GM23338 (cell line): ENCODE data around the gene ADGRL3. TPM values are rescaled to one million over a fixed set of nuclear protein-coding genes. Genes with fewer than 3 reads are reported as not detected.

Experiments
- ATAC-seq: fragments of 200-7000 bp; cut with Tn5 transposase; 3 replicates; pipeline ENCODE4 v1.9.1; 2020
- DNase-seq: peaks from one replicate; pipeline ENCODE4 v3.0.0-alpha.2; 2015; ENCODE audit warnings: low spot score
- H2AFZ ChIP-seq: fragments of 200-600 bp; sonication (generic); 2 replicates; pipeline ENCODE4 v1.8.0; 2016; ENCODE audit warnings: antibody characterized with exemption, mild to moderate bottlenecking, moderate library complexity
- H3F3A ChIP-seq: fragments of 200-600 bp; sonication (generic); replicated peaks from 2 replicates; pipeline ENCODE4 v1.8.0; 2017; ENCODE audit warnings: antibody characterized with exemption, mixed run types, low read depth
- H3K27ac ChIP-seq: fragments of 200-600 bp; sonication (generic); 2 replicates; pipeline ENCODE4 v1.6.1; 2016; ENCODE audit warnings: low read depth
- H3K27me3 ChIP-seq: fragments of 200-600 bp; sonication (generic); 2 replicates; pipeline ENCODE4 v1.8.0; 2016; ENCODE audit warnings: mild to moderate bottlenecking, mixed run types, moderate library complexity; ENCODE audit not compliant: insufficient read depth
- H3K36me3 ChIP-seq: fragments of 200-600 bp; sonication (generic); 2 replicates; pipeline ENCODE4 v1.8.0; 2016; ENCODE audit warnings: mild to moderate bottlenecking; ENCODE audit not compliant: insufficient read depth
- H3K4me1 ChIP-seq: fragments of 200-600 bp; sonication (generic); 2 replicates; pipeline ENCODE4 v1.8.0; 2016; ENCODE audit warnings: mild to moderate bottlenecking, moderate library complexity; ENCODE audit not compliant: insufficient read depth
- H3K4me2 ChIP-seq: fragments of 200-600 bp; sonication (generic); 2 replicates; pipeline ENCODE4 v1.7.1; 2017; ENCODE audit warnings: mixed run types
- H3K4me3 ChIP-seq: fragments of 200-600 bp; sonication (generic); 2 replicates; pipeline ENCODE4 v1.6.1; 2016; ENCODE audit warnings: mixed run types
- H3K79me2 ChIP-seq: fragments of 200-600 bp; sonication (generic); replicated peaks from 2 replicates; pipeline ENCODE4 v1.8.0; 2017; ENCODE audit warnings: mild to moderate bottlenecking; ENCODE audit not compliant: insufficient read depth
- H3K9me2 ChIP-seq: fragments of 200-600 bp; sonication (generic); 2 replicates; pipeline ENCODE4 v1.8.0; 2017; ENCODE audit not compliant: insufficient read depth
- H4K20me1 ChIP-seq: fragments of 200-600 bp; sonication (generic); replicated peaks from 2 replicates; pipeline ENCODE4 v1.8.0; 2017; ENCODE audit warnings: mild to moderate bottlenecking; ENCODE audit not compliant: insufficient read depth
- H3K27ac Mint-ChIP-seq: 2 replicates; pipeline ENCODE4 v1.8.0; 2020; ENCODE audit warnings: inconsistent platforms, mild to moderate bottlenecking, moderate library complexity, mixed read lengths
- H3K27me3 Mint-ChIP-seq: 3 replicates; pipeline ENCODE4 v1.8.0; 2022; ENCODE audit warnings: low read depth, mild to moderate bottlenecking, moderate library complexity, mixed read lengths, inconsistent platforms; ENCODE audit not compliant: insufficient read depth, poor library complexity
- H3K36me3 Mint-ChIP-seq: 3 replicates; pipeline ENCODE4 v1.8.0; 2021; ENCODE audit warnings: low read depth, mild to moderate bottlenecking, inconsistent platforms, moderate library complexity, mixed read lengths
- H3K4me1 Mint-ChIP-seq: 3 replicates; pipeline ENCODE4 v1.8.0; 2020; ENCODE audit warnings: mild to moderate bottlenecking, inconsistent platforms, mixed read lengths
- H3K4me3 Mint-ChIP-seq: 3 replicates; pipeline ENCODE4 v1.8.0; 2021; ENCODE audit warnings: moderate library complexity, mild to moderate bottlenecking, inconsistent platforms, mixed read lengths
- H3K9me3 Mint-ChIP-seq: 3 replicates; pipeline ENCODE4 v1.8.0; 2020; ENCODE audit warnings: moderate library complexity, mild to moderate bottlenecking, inconsistent platforms, mixed read lengths
- CTCF ChIP-seq, 2 experiments: fragments of 200-600 bp in 1 of 2; sonication (generic) in 1 of 2; conservative IDR thresholded peaks; 2 replicates each; pipeline versions ENCODE4 v1.5.1 to v1.6.1; 2016 to 2017; ENCODE audit warnings: antibody characterized with exemption in 2 of 2, low read depth in 2 of 2, mild to moderate bottlenecking in 2 of 2, moderate library complexity in 1 of 2
- EZH2 ChIP-seq: fragments of 200-600 bp; sonication (generic); IDR thresholded peaks from one replicate; pipeline ENCODE4 v1.8.0; 2017; ENCODE audit warnings: antibody characterized with exemption, mild to moderate bottlenecking, low read depth; ENCODE audit not compliant: unreplicated experiment
- EZH2phosphoT487 ChIP-seq: fragments of 200-600 bp; sonication (generic); IDR thresholded peaks from one replicate; pipeline ENCODE4 v1.8.1; 2018; ENCODE audit warnings: antibody characterized with exemption; ENCODE audit not compliant: unreplicated experiment
- JUNB ChIP-seq: IDR thresholded peaks from one replicate; pipeline ENCODE4 v1.6.1; 2016; ENCODE audit warnings: antibody characterized with exemption; ENCODE audit not compliant: unreplicated experiment
- NANOG ChIP-seq: IDR thresholded peaks from 2 replicates; pipeline ENCODE4 v1.6.1; 2016; ENCODE audit warnings: antibody characterized with exemption, borderline replicate concordance
- POLR2AphosphoS5 ChIP-seq: IDR thresholded peaks from 2 replicates; pipeline ENCODE4 v1.6.1; 2016; ENCODE audit warnings: antibody characterized with exemption, low read depth
- REST ChIP-seq: IDR thresholded peaks from one replicate; pipeline ENCODE4 v1.6.1; 2018; ENCODE audit warnings: antibody characterized with exemption; ENCODE audit not compliant: unreplicated experiment
- STAT1 ChIP-seq: IDR thresholded peaks from one replicate; pipeline ENCODE4 v1.6.1; 2016; ENCODE audit warnings: antibody characterized with exemption; ENCODE audit not compliant: unreplicated experiment
- ZNF114 ChIP-seq: fragments of 250-450 bp; sonication (Bioruptor Pico); IDR thresholded peaks from 2 replicates; pipeline ENCODE4 v1.5.0; 2020; ENCODE audit warnings: mild to moderate bottlenecking, moderate library complexity
- ZNF331 ChIP-seq: fragments of 250-450 bp; sonication (Bioruptor Pico); IDR thresholded peaks from 2 replicates; pipeline ENCODE4 v1.5.0; 2020; ENCODE audit warnings: low read depth, mild to moderate bottlenecking, moderate library complexity
- ZNF462 ChIP-seq: fragments of 250-450 bp; sonication (Bioruptor Pico); IDR thresholded peaks from 2 replicates; pipeline ENCODE4 v1.5.0; 2020; ENCODE audit warnings: mild to moderate bottlenecking, moderate library complexity
- polyA plus RNA-seq: library from polyadenylated mRNA; unstranded; fragments of >200 nt; fragmentation: Nextera tagmentation; extraction: Ambion mirVana; gene quantifications from 2 replicates; pipeline ENCODE4 v1.2.1, GENCODE V29; 2016
- total RNA-seq: library from RNA; depleted of rRNA; stranded (reverse); fragments of >200 nt; shearing (Covaris generic); gene quantifications from 2 replicates; pipeline ENCODE4 v1.2.3, GENCODE V29; 2014

The ADGRL3 gene
- total and polyA plus RNA-seq, 2 experiments from 2014 or later = 9.7 to 16.5 TPM

- H3K27ac ChIP-seq = no peak overlapping the region
- H3K4me1 Mint-ChIP-seq = no peaks in the 10 kb centered on the region
- H3K4me1 ChIP-seq = no peaks in the 10 kb centered on the region
- no peaks in the 10 kb centered on the region for H3K27me3 Mint-ChIP-seq
- H3K4me3 Mint-ChIP-seq = no peak overlapping the region
- no peaks in the 10 kb centered on the region for H3K27me3 ChIP-seq
- H3K79me2 ChIP-seq = no peaks in the 10 kb centered on the region
- no peaks in the 10 kb centered on the region for H3K9me2 ChIP-seq
- no peaks in the 10 kb centered on the region for H3F3A ChIP-seq
- H3K4me2 ChIP-seq = no peak overlapping the region
- TF ChIP-seq REST = no peak
- no peak for TF ChIP-seq ZNF462 (CRISPR knock-in tag)
- no peak for TF ChIP-seq STAT1
- no peak for TF ChIP-seq ZNF331
- TF ChIP-seq NANOG = no peak
- no peak for TF ChIP-seq JUNB
- TF ChIP-seq POLR2AphosphoS5 = no peak
- TF ChIP-seq EZH2phosphoT487 = no peak
- no peak for TF ChIP-seq ZNF114
- no peak for TF ChIP-seq CTCF (conservative IDR thresholded peaks at IDR 0.05; ENCODE audit: low read depth in 2 of 2)
- TF ChIP-seq EZH2 = no peak
- H4K20me1 ChIP-seq = no peaks in the 10 kb centered on the region
- DNase-seq (no peak), ATAC-seq (no peak)
- H3K36me3 ChIP-seq = no peaks in the 10 kb centered on the region
- no peaks in the 10 kb centered on the region for H3K9me3 Mint-ChIP-seq
- H3K36me3 Mint-ChIP-seq = no peaks in the 10 kb centered on the region
- no peak overlapping the region for H3K27ac Mint-ChIP-seq
- H3K4me3 ChIP-seq = no peak overlapping the region
- no peak overlapping the region for H2AFZ ChIP-seq
These were observed 915.1 kb downstream of the ADGRL3 start for GRCh38 chr4:62115216-62115615.
